Epidermal melanocyte (primary cell): ENCODE results near the gene LIN7C.
A peak's percentile ranks its signal among the peaks of the same experiment; 100 is the strongest.

Source experiments
- DNase-seq: peaks from one replicate; pipeline ENCODE4 v3.0.0; 2011; ENCODE audit warnings: low spot score; ENCODE audit not compliant: insufficient read length

LIN7C gene

GRCh38 chr11:27509908-27510307, 3.3 kb upstream of the LIN7C start:
- no peak for DNase-seq

GRCh38 chr11:27507557-27508322, 1.2 kb upstream of the LIN7C start:
- no peak for DNase-seq

DNA sequence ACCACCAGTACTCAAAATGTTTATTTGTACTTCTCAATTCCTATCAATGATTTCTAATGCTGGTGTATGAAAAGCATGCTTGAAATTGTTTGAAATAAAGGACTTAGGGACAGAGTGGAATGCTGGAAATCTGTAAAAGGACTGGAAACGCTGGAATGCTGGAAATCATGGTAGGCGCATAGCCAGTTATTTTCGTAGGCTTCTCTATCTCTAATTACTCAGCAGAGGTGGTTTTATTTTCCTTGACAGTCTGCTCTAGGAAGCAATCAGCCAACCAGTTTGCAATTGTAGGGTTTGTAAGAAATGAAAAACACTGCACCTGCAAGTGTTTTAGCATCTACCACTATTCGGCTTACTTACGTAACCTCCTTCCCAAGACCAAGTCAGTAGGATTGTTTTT, 788 bp downstream of the LIN7C start:
- DNase-seq, result no peak

DNA sequence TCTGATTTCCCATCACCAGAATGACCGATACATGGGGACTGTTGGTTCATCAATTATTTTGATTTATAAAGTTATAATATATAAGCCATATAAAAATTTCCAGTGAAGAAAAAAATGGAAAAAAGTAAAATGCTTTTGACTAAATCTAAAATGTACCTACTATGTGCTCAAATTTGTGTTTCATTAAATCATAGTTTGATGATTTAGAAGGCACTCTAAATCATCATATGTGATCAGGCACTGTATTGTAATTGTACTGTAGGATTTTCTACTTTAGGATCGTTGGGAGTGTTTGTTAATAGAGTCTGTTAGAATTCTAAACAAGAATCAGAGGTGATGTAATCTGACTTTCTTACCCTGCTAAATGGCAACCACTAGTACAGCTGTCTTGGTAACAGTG, 2.4 kb downstream of the LIN7C start:
- no peak for DNase-seq

GRCh38 chr11:27501100-27501499, 5.5 kb downstream of the LIN7C start:
- DNase-seq, result no peak

GRCh38 chr11:27497911-27498310, 8.7 kb downstream of the LIN7C start:
- DNase-seq, result no peak

DNA sequence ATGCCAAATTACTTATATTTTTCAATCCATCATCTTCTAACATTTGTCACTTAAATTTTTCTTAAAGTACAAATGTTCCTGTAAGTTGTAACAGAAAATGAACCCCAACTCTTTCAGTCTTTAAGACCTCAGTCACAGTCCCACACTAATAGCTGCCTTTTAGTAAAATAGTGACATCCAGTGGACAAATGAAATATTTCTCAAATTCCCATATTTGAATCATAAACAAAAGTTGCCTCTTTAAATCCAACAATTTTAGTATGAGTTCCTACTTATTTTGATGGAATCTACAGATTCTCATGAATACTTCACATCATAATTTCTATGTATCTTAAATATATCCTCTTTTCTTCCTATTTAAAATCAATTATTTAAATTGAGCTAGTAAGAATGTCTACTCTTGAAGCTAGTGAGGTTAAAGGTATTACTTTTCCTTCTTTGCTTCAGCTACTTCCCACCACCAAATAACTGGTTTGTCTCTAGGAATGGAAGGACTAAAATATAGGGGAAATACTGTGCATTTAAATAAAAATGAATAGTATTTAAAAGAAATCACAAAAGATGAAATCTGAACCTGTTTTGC, 9.2 kb downstream of the LIN7C start:
- no peak for DNase-seq

- DNase-seq, result no peak
These were observed 10.1 kb downstream of the LIN7C start for GRCh38 chr11:27496461-27496860.

GRCh38 chr11:27495710-27496300, 10.8 kb downstream of the LIN7C start:
- DNase-seq, result no peak

- no peak for DNase-seq
These were observed 17.5 kb downstream of the LIN7C start for GRCh38 chr11:27489092-27489491.

DNA sequence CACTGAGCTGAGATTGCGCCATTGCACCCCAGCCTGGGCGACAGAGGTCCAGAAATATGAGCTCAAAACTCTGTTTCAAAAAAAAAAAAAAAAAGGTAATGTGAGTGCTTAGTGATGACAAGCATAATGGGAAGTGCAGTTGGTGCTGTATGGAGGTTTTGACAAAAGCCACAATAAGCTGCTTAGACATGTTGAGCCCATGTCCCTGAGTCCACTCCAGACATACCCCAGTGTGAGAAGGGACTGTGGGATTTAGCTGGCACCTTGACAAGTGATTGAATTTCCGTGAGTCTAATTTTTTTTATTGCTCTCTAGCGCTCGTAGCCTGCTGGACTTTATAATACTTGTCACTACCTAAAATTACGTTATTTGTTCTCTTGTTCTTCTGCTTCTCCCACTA, 18.9 kb downstream of the LIN7C start:
- no peak for DNase-seq

GRCh38 chr11:27485930-27486773, 20.4 kb downstream of the LIN7C start:
- no peak for DNase-seq

DNA sequence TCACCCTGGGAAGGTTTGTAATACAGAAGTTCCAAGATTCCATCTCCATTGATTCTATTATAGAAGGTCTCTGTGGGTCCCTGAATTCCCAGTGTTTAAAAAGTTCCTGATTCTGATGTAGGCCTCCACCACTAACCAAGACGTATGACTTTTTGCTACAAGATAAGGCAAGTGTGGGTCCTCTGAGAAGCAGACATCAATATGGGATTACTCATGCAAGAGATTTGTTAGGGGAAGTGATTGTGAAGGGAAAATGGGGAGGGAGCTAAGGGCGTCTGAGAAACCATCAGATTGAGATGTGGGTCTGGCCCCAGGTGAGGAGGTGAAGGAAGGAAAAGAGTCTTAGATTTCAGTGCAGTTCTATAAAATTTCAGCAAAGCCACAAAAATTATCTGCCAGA, 23.8 kb downstream of the LIN7C start:
- DNase-seq, result no peak

- no peak for DNase-seq
These were observed 24.6 kb downstream of the LIN7C start for GRCh38 chr11:27481992-27482391.

DNA sequence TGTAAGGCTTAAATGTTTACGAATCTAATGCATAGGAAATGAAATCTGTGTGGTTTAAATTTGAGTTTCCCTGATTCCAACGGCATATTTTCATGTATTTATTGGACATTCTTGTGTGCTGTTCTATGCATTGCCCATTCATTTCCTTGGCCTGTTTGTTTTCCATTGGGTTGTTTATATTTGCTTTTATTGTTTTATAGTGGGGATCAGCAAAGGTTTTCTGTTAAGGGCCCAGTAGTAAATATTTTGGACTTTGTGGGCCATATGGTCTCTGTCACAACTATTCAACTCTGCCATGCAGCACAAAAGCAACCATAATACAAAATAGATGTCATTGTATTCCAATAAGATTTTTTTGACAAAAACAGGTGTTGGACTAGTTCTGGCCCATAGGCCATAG, 28.7 kb downstream of the LIN7C start:
- no peak for DNase-seq

- DNase-seq, result no peak
These were observed 29.3 kb downstream of the LIN7C start for GRCh38 chr11:27477243-27477642.

DNA sequence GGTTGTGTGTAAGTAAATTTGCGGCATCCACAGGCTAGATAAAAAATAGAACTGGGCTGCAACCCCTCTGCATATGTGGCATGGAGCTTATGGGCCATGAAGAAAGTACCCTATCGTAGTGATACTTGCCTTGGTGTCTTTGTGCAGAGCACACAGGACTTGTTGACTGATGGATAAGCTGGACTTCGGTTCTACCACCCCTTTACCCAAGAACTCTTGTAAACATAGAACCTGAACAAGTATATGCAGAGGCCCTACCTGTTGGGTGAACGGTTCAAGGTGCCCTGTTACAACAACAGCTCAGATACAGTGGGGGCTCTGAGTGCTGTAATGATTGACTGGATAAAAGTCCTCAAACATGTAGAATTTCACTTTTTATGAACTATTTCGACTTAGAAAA, 30.9 kb downstream of the LIN7C start:
- DNase-seq, result no peak

GRCh38 chr11:27473017-27473406, 33.6 kb downstream of the LIN7C start:
- DNase-seq, result no peak

- DNase-seq, result peak; percentile 68
These were observed 34.1 kb downstream of the LIN7C start, which contains the start of gene LGR4 for GRCh38 chr11:27472398-27473016. LGR4 (minus strand) TSS chr11:27472790; CDS start chr11:27472302, 488 bp downstream.

- no peak for DNase-seq
These were observed 34.8 kb downstream of the LIN7C start for GRCh38 chr11:27471589-27472397.
